HG03139 (cell line): Measurements from ENCODE around the gene PAX6.

Experiments
- ATAC-seq: cut with Tn5 transposase; IDR thresholded peaks from one replicate; pipeline ENCODE4 v1.9.1; 2021; ENCODE audit not compliant: unreplicated experiment

The PAX6 gene

GRCh38 chr11:31798554-31799434 lies 12.3 kb downstream of the PAX6 start:
- ATAC-seq, result no peak

- no peak for ATAC-seq
Measured at GRCh38 chr11:31798057-31798553, 13.0 kb downstream of the PAX6 start.

GRCh38 chr11:31797190-31798056 lies 13.7 kb downstream of the PAX6 start:
- ATAC-seq, result no peak

- ATAC-seq, result no peak
Measured at GRCh38 chr11:31796499-31797189, 14.5 kb downstream of the PAX6 start.

GRCh38 chr11:31795706-31796498 lies 15.2 kb downstream of the PAX6 start:
- no peak for ATAC-seq

GRCh38 chr11:31794548-31794947 lies 16.6 kb downstream of the PAX6 start:
- ATAC-seq, result no peak

- no peak for ATAC-seq
Measured at GRCh38 chr11:31793264-31793663, 17.9 kb downstream of the PAX6 start.

GRCh38 chr11:31792456-31792855 lies 18.7 kb downstream of the PAX6 start:
- ATAC-seq, result no peak

- no peak for ATAC-seq
Measured at GRCh38 chr11:31792036-31792435, 19.1 kb downstream of the PAX6 start.

GRCh38 chr11:31790649-31791048 lies 20.5 kb downstream of the PAX6 start:
- ATAC-seq, result no peak

GRCh38 chr11:31788085-31788484 lies 23.0 kb downstream of the PAX6 start:
- ATAC-seq, result no peak

- ATAC-seq, result no peak
Measured at GRCh38 chr11:31786996-31787685, 24.0 kb downstream of the PAX6 start.

- ATAC-seq, result no peak
Measured at GRCh38 chr11:31784611-31785010, 26.5 kb downstream of the PAX6 start.

GRCh38 chr11:31783252-31783651 lies 27.9 kb downstream of the PAX6 start:
- ATAC-seq, result no peak

- ATAC-seq, result no peak
Measured at GRCh38 chr11:31782257-31782656, 28.9 kb downstream of the PAX6 start.

GRCh38 chr11:31780480-31780971 lies 30.6 kb downstream of the PAX6 start:
- ATAC-seq, result no peak

- no peak for ATAC-seq
Measured at GRCh38 chr11:31780078-31780477, 31.0 kb downstream of the PAX6 start.

GRCh38 chr11:31779374-31779791 lies 31.7 kb downstream of the PAX6 start:
- no peak for ATAC-seq

GRCh38 chr11:31772412-31772811 lies 38.7 kb downstream of the PAX6 start:
- ATAC-seq, result no peak
